WI38 (cell line): ENCODE measurements around the gene ZNF783.
"Not testable (repeated sequence)": the region's sequence is repeated elsewhere in the genome, so short reads cannot be mapped to it uniquely, and the experiment has no call there.

Experiments used
- H3K4me3 ChIP-seq: 2 replicates; pipeline ENCODE4 v1.5.1; 2011; ENCODE audit warnings: low read depth, mild to moderate bottlenecking, control low read depth, low read length
- TF ChIP-seq, protein P1 (sequence below): IDR thresholded peaks from 2 replicates; pipeline ENCODE4 v1.5.1; 2012; ENCODE audit warnings: low read depth, mild to moderate bottlenecking, control low read depth, low read length

Gene ZNF783

DNA sequence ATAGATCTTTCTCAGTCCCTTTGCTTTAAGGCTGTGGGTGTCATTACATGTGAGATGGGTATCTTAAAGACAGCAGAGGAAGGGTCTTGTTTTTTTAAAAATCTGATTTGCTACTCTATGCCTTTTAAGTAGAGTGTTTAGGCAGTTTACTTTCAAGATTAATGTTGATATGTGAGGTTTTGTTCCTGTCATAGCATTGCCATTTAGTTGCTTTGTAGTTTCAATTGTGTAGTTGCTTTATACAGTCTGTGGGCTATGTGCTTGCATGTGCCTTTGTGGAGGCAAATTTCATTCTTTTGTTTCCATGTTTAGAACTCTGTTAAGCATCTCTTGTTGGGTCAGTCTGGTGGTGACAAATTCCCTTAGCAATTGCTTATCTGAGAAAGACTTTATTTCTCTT, 54.6 kb downstream of the ZNF783 start:
- TF ChIP-seq, protein P1, sequence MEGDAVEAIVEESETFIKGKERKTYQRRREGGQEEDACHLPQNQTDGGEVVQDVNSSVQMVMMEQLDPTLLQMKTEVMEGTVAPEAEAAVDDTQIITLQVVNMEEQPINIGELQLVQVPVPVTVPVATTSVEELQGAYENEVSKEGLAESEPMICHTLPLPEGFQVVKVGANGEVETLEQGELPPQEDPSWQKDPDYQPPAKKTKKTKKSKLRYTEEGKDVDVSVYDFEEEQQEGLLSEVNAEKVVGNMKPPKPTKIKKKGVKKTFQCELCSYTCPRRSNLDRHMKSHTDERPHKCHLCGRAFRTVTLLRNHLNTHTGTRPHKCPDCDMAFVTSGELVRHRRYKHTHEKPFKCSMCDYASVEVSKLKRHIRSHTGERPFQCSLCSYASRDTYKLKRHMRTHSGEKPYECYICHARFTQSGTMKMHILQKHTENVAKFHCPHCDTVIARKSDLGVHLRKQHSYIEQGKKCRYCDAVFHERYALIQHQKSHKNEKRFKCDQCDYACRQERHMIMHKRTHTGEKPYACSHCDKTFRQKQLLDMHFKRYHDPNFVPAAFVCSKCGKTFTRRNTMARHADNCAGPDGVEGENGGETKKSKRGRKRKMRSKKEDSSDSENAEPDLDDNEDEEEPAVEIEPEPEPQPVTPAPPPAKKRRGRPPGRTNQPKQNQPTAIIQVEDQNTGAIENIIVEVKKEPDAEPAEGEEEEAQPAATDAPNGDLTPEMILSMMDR = no peak
- H3K4me3 ChIP-seq = no peak overlapping the region

DNA sequence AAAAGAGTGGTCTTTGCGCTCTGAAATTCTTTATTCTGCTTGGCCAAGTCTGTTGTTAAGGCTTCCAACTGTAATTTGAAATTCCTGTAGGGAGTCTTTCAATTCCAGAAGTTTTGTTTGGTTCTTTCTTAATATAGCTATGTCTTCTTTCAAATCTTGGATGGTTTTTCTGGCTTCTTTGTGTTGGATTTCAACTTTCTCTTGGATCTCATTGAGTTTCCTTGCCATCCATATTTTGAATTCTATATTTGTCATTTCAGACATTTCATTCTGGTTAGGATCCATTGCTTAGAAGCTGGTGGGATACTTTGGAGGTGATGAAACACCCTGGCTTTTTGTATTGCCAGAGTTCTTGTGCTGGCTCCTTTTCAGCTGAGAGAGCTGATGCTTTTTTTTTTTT, 55.5 kb downstream of the ZNF783 start:
- no peak overlapping the region for H3K4me3 ChIP-seq
- TF ChIP-seq, protein P1 = no peak

DNA sequence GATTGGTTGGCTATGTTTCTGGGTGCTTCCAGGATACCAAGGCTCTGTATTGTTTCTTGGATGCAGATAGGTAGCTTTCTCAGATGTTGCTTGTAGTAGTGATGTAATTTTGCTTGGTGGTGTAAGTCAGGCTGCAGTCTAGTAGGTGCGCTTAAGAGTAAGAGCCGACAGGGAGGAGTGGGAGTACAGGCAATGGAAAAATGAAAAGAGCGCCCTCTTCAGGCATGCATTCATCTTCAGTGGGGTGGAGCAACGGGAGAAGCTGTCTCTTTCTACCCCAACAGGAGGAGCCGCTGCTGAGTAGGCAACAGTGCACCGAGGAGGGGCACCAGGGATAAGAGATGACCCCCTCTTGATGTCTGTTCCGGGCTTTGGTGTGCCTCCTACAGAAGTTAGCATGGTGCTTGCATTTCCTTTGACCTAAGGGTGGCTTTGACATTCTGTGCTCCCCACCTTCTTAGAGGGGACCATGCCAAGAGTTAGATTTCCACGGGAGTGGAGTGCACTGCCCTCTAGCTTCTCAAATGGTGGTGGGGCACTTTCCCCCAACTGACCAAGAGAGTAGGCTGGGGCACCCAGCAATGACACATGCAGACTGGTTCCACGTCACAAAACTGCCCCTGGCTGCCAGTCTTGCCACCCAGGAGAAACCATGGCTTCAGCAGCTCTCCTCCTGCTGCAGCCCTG, 56.1 kb downstream of the ZNF783 start:
- H3K4me3 ChIP-seq = no peak overlapping the region
- TF ChIP-seq, protein P1 = no peak

DNA sequence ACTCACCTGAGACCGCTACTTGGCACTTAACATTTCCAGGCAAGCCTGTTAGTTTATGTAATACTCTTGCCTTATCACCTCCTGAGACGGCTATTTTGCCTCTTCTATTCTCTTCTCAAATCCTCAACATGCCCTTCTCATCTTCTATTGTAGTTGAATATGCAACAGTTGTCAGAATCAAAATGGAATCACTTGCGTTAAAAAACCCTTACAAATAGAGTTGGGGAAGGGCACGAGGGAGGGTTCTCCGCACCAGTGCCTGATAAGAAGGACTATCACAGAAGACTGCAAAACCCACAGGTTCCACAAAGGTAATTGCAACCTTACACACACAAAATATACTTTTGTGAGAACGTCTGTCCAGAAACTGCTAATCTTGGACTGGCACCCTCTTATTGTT, 57.4 kb downstream of the ZNF783 start:
- TF ChIP-seq, protein P1 = no peak
- no peak overlapping the region for H3K4me3 ChIP-seq

DNA sequence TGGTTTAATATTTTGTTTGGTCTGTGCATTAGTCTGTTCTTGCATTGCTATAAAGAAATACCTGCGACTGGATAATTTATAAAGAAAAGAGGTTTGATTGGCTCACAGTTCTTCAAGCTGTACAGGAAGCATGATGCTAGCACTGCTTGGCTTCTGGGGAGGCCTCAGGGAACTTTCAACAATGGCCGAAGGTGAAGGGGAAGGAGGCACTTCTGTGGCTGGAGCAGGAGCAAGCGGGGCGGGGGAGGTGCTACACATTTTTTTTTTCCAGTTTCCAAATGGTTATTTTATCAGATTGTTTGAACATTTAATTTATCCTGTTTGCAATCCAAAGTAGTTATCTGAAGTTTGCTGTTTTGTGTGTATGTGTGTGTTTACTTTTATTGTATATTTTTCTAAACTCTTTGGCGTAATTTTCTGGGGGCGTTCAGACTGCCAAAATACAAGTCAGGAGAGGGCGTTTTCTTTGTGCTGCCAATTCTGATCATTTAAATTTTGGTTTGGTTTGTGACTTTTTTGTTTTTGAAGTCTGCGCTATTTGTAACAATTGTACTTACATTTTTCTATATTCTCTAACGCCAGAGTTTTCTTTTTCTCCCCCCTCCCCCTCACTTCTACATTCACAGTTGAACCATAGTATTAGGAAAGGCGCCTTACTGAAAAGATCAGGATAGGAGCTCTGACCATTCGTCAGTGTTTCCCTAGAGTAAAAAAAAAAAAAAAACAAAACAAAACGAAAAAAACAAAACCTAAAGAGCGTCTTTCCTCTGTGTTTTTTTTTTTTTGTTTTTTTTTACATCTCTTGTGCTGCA, 58.5 kb downstream of the ZNF783 start:
- TF ChIP-seq, protein P1 = no peak
- no peak overlapping the region for H3K4me3 ChIP-seq

DNA sequence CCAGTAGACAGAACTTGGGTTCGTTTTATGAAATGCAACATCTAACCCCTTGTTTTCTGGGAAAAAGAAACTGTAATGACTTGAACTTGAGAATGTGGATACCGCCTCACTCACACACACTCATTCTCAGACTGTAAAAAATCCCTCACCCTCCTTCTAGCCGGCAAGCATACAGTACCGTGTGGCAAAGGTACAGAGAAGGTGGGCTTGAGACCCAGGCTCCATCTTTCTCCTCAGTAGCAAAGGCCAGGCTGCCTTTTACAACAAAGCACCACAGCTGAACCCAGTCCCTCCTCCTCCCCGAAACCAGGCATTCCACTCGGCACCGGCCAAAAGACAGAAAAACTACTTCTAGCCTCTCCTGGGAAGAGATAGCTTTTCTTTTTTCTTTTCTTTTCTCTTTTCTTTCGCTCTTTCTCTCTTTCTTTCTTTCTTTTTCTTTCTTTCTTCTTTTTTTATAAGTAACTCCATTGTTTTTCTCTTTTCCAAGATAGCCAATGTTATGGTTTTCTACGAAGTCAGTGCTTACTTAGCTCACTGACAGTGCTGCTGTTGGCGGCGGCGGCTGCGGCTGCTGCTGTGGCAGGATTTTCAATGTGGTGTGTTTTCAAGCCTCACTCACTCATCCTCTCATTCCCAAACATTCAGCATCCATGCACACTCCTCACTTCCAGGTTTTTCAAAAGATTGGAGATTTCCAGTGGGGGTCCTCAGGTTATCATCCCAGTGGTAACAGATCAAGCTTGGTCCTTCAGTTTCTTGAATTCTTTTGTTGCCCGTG, 59.3 kb downstream of the ZNF783 start:
- not testable (repeated sequence) for H3K4me3 ChIP-seq

DNA sequence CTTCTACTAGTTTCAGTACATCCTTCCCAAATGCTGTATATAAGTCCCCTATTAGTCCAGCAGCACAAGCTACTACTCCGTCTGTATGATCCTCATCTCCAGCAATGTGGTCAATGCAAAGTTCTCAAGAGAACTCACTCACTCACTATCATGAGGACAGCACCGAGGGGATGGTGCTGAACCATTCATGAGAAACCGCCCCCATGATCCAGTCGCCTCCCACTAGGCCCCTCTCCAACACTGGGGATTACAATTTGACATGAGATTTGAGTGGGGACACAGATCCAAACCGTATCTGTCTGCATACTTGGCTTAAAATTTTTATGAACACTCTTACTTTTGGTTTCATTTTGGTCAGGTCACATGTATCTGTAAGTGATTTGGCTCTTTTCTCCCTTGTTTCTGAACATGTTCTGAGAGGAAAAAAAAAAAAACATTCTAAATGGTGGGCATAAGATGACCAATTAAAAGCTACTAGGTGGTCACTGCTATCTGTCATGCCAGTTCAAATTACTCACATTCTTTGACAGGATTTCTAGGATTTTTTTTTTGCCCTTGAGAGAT, 60.1 kb downstream of the ZNF783 start:
- peak overlapping the region; percentile 30 for H3K4me3 ChIP-seq
- TF ChIP-seq, protein P1 = no peak
